ENCODE data around the gene PAF1. TPM values are rescaled to one million over a fixed set of nuclear protein-coding genes. Genes with fewer than 3 reads are reported as not detected.
A peak's percentile ranks its signal among the peaks of the same experiment; 100 is the strongest.

PAF1 gene
- total RNA-seq, 1 donor from 2014 or later, result 15.6 TPM

- no peaks in the 10 kb centered on the region for H3K9me3 ChIP-seq (ENCODE audit: low read depth)
- no peak overlapping the region for H3K4me2 ChIP-seq
- H3K27ac ChIP-seq, result no peak overlapping the region
- H3K4me1 ChIP-seq, result no peaks in the 10 kb centered on the region
- Mint-ChIP-seq H3K4me3 (no peak overlapping the region), H3K36me3 (peaks cover 22% of the 10 kb centered on the region), H3K4me1 (no peaks in the 10 kb centered on the region), H3K9me3 (no peaks in the 10 kb centered on the region), H3K27ac (no peak overlapping the region), H3K27me3 (ENCODE audit: insufficient read depth, low read depth) (peaks cover 4% of the 10 kb centered on the region)
- H3F3A ChIP-seq (ENCODE audit: low read depth), result no peaks in the 10 kb centered on the region
- H3K36me3 ChIP-seq, result no peaks in the 10 kb centered on the region
- no peaks in the 10 kb centered on the region for H3K27me3 ChIP-seq
- peaks cover 18% of the 10 kb centered on the region for H4K20me1 ChIP-seq (ENCODE audit: low read depth)
- H3K9ac ChIP-seq, result no peak overlapping the region
- no peak for DNase-seq (ENCODE audit: low spot score)
- no peak overlapping the region for H3K4me3 ChIP-seq
- TF ChIP-seq EZH2phosphoT487 (IDR thresholded peaks at IDR 0.05), result no peak
- no peak for TF ChIP-seq CTCF (IDR thresholded peaks at IDR 0.05)
- no peak for TF ChIP-seq EZH2 (IDR thresholded peaks at IDR 0.05)
- H2AFZ ChIP-seq (replicated peaks), result no peak overlapping the region
- no peaks in the 10 kb centered on the region for H3K79me2 ChIP-seq (ENCODE audit: low read depth)
Measured at GRCh38 chr19:39365531-39365930, 25.4 kb downstream of the PAF1 start.

- Histone ChIP-seq H3K27me3 (no peaks in the 10 kb centered on the region), H3K9me3 (ENCODE audit: low read depth) (no peaks in the 10 kb centered on the region), H3K4me3 (no peak overlapping the region), H3K79me2 (ENCODE audit: low read depth) (no peaks in the 10 kb centered on the region), H2AFZ (replicated peaks) (no peak overlapping the region), H3K27ac (no peak overlapping the region), H3K36me3 (peaks cover 4% of the 10 kb centered on the region), H3F3A (ENCODE audit: low read depth) (no peaks in the 10 kb centered on the region), H3K4me2 (no peak overlapping the region), H3K9ac (no peak overlapping the region), H3K4me1 (no peaks in the 10 kb centered on the region), H4K20me1 (ENCODE audit: low read depth) (peaks cover 29% of the 10 kb centered on the region)
- H3K36me3 Mint-ChIP-seq, result peaks cover 21% of the 10 kb centered on the region
- no peaks in the 10 kb centered on the region for H3K9me3 Mint-ChIP-seq
- no peak for TF ChIP-seq EZH2 (IDR thresholded peaks at IDR 0.05)
- TF ChIP-seq EZH2phosphoT487 (IDR thresholded peaks at IDR 0.05), result no peak
- no peak for TF ChIP-seq CTCF (IDR thresholded peaks at IDR 0.05)
- H3K27me3 Mint-ChIP-seq (ENCODE audit: insufficient read depth, low read depth), result peaks cover 4% of the 10 kb centered on the region
- no peak overlapping the region for H3K4me3 Mint-ChIP-seq
- no peaks in the 10 kb centered on the region for H3K4me1 Mint-ChIP-seq
- no peak for DNase-seq (ENCODE audit: low spot score)
- peak overlapping the region; percentile 21 for H3K27ac Mint-ChIP-seq
Measured at GRCh38 chr19:39363901-39364457, 26.9 kb downstream of the PAF1 start.

- Histone ChIP-seq H3K27me3 (no peaks in the 10 kb centered on the region), H4K20me1 (ENCODE audit: low read depth) (peaks cover 29% of the 10 kb centered on the region), H3K79me2 (ENCODE audit: low read depth) (no peaks in the 10 kb centered on the region), H3K36me3 (peaks cover 4% of the 10 kb centered on the region), H2AFZ (replicated peaks) (no peak overlapping the region), H3K4me2 (no peak overlapping the region), H3K27ac (no peak overlapping the region), H3F3A (ENCODE audit: low read depth) (no peaks in the 10 kb centered on the region), H3K9me3 (ENCODE audit: low read depth) (no peaks in the 10 kb centered on the region), H3K4me1 (no peaks in the 10 kb centered on the region), H3K4me3 (no peak overlapping the region), H3K9ac (no peak overlapping the region)
- H3K9me3 Mint-ChIP-seq, result no peaks in the 10 kb centered on the region
- peaks cover 4% of the 10 kb centered on the region for H3K27me3 Mint-ChIP-seq (ENCODE audit: insufficient read depth, low read depth)
- no peak overlapping the region for H3K4me3 Mint-ChIP-seq
- peaks cover 17% of the 10 kb centered on the region for H3K36me3 Mint-ChIP-seq
- no peak for TF ChIP-seq EZH2phosphoT487 (IDR thresholded peaks at IDR 0.05)
- no peak for TF ChIP-seq CTCF (IDR thresholded peaks at IDR 0.05)
- TF ChIP-seq EZH2 (IDR thresholded peaks at IDR 0.05), result no peak
- no peaks in the 10 kb centered on the region for H3K4me1 Mint-ChIP-seq
- no peak overlapping the region for H3K27ac Mint-ChIP-seq
- no peak for DNase-seq (ENCODE audit: low spot score)
Measured at GRCh38 chr19:39362682-39363657, 27.9 kb downstream of the PAF1 start.

All from neural progenitor cell (in vitro differentiated cells).